Liver (tissue), 9 donors: ENCODE measurements around the gene CYTH3. TPM values are rescaled to one million over a fixed set of nuclear protein-coding genes. Genes with fewer than 3 reads are reported as not detected.

Experiments
- DNase-seq: peaks from one replicate; pipeline ENCODE4 v3.0.0-alpha.2; 2017; ENCODE audit warnings: low spot score
- H3K27ac ChIP-seq, 2 donors: one replicate each; pipeline ENCODE4 v1.7.0; 2013; ENCODE audit warnings: inconsistent platforms in 2 of 2, low read length in 2 of 2, control low read depth in 1 of 2, low read depth in 1 of 2, mild to moderate bottlenecking in 1 of 2
- H3K27me3 ChIP-seq, 4 donors: one replicate each; pipeline versions ENCODE4 v1.6.1 to v1.7.0; 2013; ENCODE audit warnings: low read length in 3 of 4, inconsistent platforms in 1 of 4, mild to moderate bottlenecking in 1 of 4, moderate library complexity in 1 of 4; ENCODE audit not compliant: control insufficient read depth in 4 of 4, insufficient read depth in 4 of 4
- H3K36me3 ChIP-seq, 4 donors: one replicate each; pipeline versions ENCODE4 v1.6.1 to v1.7.0; 2013; ENCODE audit warnings: low read length in 3 of 4, mild to moderate bottlenecking in 3 of 4, low read depth in 1 of 4, moderate library complexity in 1 of 4; ENCODE audit not compliant: control insufficient read depth in 4 of 4, insufficient read depth in 3 of 4
- H3K4me1 ChIP-seq, 4 donors: one replicate each; pipeline versions ENCODE4 v1.6.1 to v1.7.0; 2013; ENCODE audit warnings: low read length in 3 of 4, mild to moderate bottlenecking in 3 of 4, moderate library complexity in 1 of 4; ENCODE audit not compliant: control insufficient read depth in 4 of 4, insufficient read depth in 4 of 4
- H3K4me3 ChIP-seq, 3 donors: one replicate each; pipeline versions ENCODE4 v1.6.1 to v1.7.0; 2013; ENCODE audit warnings: low read length in 3 of 3, control low read depth in 1 of 3, low read depth in 1 of 3, mild to moderate bottlenecking in 1 of 3
- H3K9ac ChIP-seq, 2 donors: one replicate each; pipeline ENCODE4 v1.7.0; 2013; ENCODE audit warnings: low read length in 2 of 2, mild to moderate bottlenecking in 2 of 2, moderate library complexity in 2 of 2, control low read depth in 1 of 2, low read depth in 1 of 2
- H3K9me3 ChIP-seq, 4 donors: one replicate each; pipeline versions ENCODE4 v1.6.1 to v1.7.0; 2013; ENCODE audit warnings: low read length in 3 of 4; ENCODE audit not compliant: control insufficient read depth in 4 of 4
- ATF3 ChIP-seq: IDR thresholded peaks from 2 replicates; pipeline ENCODE4 v1.6.1; 2016; ENCODE audit warnings: antibody characterized with exemption
- CTCF ChIP-seq: fragments of 150-350 bp; IDR thresholded peaks from 2 replicates; pipeline ENCODE4 v1.5.1; 2017; ENCODE audit warnings: improper control_type of control experiment, low read depth, low read length; ENCODE audit not compliant: missing input control
- EGR1 ChIP-seq, 2 donors: IDR thresholded peaks; 2 replicates each; pipeline ENCODE4 v1.6.1; 2016 to 2018; ENCODE audit warnings: antibody characterized with exemption in 2 of 2, low read depth in 2 of 2
- FOXA1 ChIP-seq: IDR thresholded peaks from 2 replicates; pipeline ENCODE4 v1.6.1; 2016; ENCODE audit warnings: antibody characterized with exemption
- FOXA2 ChIP-seq: IDR thresholded peaks from 2 replicates; pipeline ENCODE4 v1.6.1; 2016; ENCODE audit warnings: antibody characterized with exemption
- GABPA ChIP-seq, 2 donors: IDR thresholded peaks in 1 of 2; conservative IDR thresholded peaks in 1 of 2; 2 replicates each; pipeline ENCODE4 v1.6.1; 2016; ENCODE audit warnings: antibody characterized with exemption in 2 of 2, mild to moderate bottlenecking in 1 of 2, moderate library complexity in 1 of 2
- HNF4A ChIP-seq, 2 donors: conservative IDR thresholded peaks; 2 replicates each; pipeline ENCODE4 v1.6.1; 2016; ENCODE audit warnings: antibody characterized with exemption in 2 of 2, mild to moderate bottlenecking in 2 of 2
- JUND ChIP-seq, 2 donors: IDR thresholded peaks; 2 replicates each; pipeline ENCODE4 v1.6.1; 2016; ENCODE audit warnings: antibody characterized with exemption in 2 of 2
- RAD21 ChIP-seq, 2 donors: IDR thresholded peaks; 2 replicates each; pipeline ENCODE4 v1.6.1; 2016; ENCODE audit warnings: antibody characterized with exemption in 2 of 2, mild to moderate bottlenecking in 2 of 2
- REST ChIP-seq: IDR thresholded peaks from 2 replicates; pipeline ENCODE4 v1.6.1; 2016; ENCODE audit warnings: antibody characterized with exemption, mild to moderate bottlenecking
- RXRA ChIP-seq, 2 donors: IDR thresholded peaks; 2 replicates each; pipeline ENCODE4 v1.6.1; 2017 to 2018; ENCODE audit warnings: antibody characterized with exemption in 2 of 2, mild to moderate bottlenecking in 1 of 2
- SP1 ChIP-seq: IDR thresholded peaks from 2 replicates; pipeline ENCODE4 v1.6.1; 2018; ENCODE audit warnings: antibody characterized with exemption, mild to moderate bottlenecking
- YY1 ChIP-seq: IDR thresholded peaks from 2 replicates; pipeline ENCODE4 v1.6.1; 2016; ENCODE audit warnings: antibody characterized with exemption, mild to moderate bottlenecking
- WGBS: extraction: QIAGEN DNeasy Blood & Tissue Kit; methylation state at CpG from one replicate; pipeline ENCODE4 v1.1.7; 2013; 5-methylcytosine and 5-hydroxymethylcytosine counted together
- polyA plus RNA-seq, 2 donors: library from polyadenylated mRNA; stranded (reverse) in 1 of 2; unstranded in 1 of 2; fragments of 200-250 nt in 1 of 2; fragments of >200 nt in 1 of 2; fragmentation: Nextera tagmentation in 1 of 2; extraction: Ambion mirVana in 1 of 2; gene quantifications; one replicate each; pipeline versions ENCODE4 v1.2.1 to v1.2.3, GENCODE V29; 2013 to 2015
- total RNA-seq, 2 donors: library from RNA; depleted of rRNA; stranded (reverse); fragments of >200 nt; gene quantifications; one replicate each; pipeline ENCODE4 v1.2.3, GENCODE V29; 2014
- donor health status: healthy.
- donor health status: healthy.
- donor health status: healthy.
- donor health status: healthy.
- donor health status: healthy.

The CYTH3 gene
- total and polyA plus RNA-seq, 4 donors, result 1.1 to 6.3 (median 3.7) TPM

GRCh38 chr7:6268907-6269306 lies 3.5 kb downstream of the CYTH3 start:
- H3K9me3 ChIP-seq, result no peaks in the 10 kb centered on the region
- no peaks in the 10 kb centered on the region for H3K27me3 ChIP-seq
- DNase-seq, result no peak
- TF ChIP-seq EGR1 (IDR thresholded peaks at IDR 0.05; ENCODE audit: low read depth in 2 of 2), result no peak
- no peak for TF ChIP-seq JUND (IDR thresholded peaks at IDR 0.05)
- TF ChIP-seq HNF4A (conservative IDR thresholded peaks at IDR 0.05), result no peak
- no peak for TF ChIP-seq CTCF
- no peak for TF ChIP-seq ATF3
- TF ChIP-seq FOXA2, result no peak
- no peak for TF ChIP-seq REST
- TF ChIP-seq RXRA (IDR thresholded peaks at IDR 0.05), result no peak
- H3K4me3 ChIP-seq, result no peak overlapping the region
- 76% methylated on average over 5 of the region's 5 CpGs for WGBS
- no peak overlapping the region for H3K9ac ChIP-seq
- no peaks in the 10 kb centered on the region for H3K36me3 ChIP-seq
- H3K27ac ChIP-seq, result no peak overlapping the region
- peaks cover 5 to 27% (median 20%) of the 10 kb centered on the region in 4 donors for H3K4me1 ChIP-seq

GRCh38 chr7:6268023-6268900 lies 4.2 kb downstream of the CYTH3 start:
- Histone ChIP-seq H3K4me3 (no peak overlapping the region), H3K36me3 (no peaks in the 10 kb centered on the region), H3K27me3 (no peaks in the 10 kb centered on the region), H3K27ac (no peak overlapping the region), H3K9ac (no peak overlapping the region), H3K4me1 (peaks cover 5 to 25% (median 18%) of the 10 kb centered on the region in 4 donors), H3K9me3 (no peaks in the 10 kb centered on the region)
- no peak for TF ChIP-seq SP1
- no peak for DNase-seq
- WGBS, result 93% methylated on average over 18 of the region's 18 CpGs

- H3K4me3 ChIP-seq, result no peak overlapping the region
- H3K9ac ChIP-seq, result no peak overlapping the region
- no peak for DNase-seq
- H3K4me1 ChIP-seq, result peaks cover 0 to 14% (median 10%) of the 10 kb centered on the region in 4 donors
- H3K9me3 ChIP-seq, result no peaks in the 10 kb centered on the region
- H3K27me3 ChIP-seq, result no peaks in the 10 kb centered on the region
- WGBS, result 90% methylated on average over 7 of the region's 7 CpGs
- no peak overlapping the region for H3K27ac ChIP-seq
- H3K36me3 ChIP-seq, result no peaks in the 10 kb centered on the region
- no peak for TF ChIP-seq JUND (IDR thresholded peaks at IDR 0.05)
- no peak for TF ChIP-seq SP1
- TF ChIP-seq FOXA1, result no peak
- no peak for TF ChIP-seq YY1
- no peak for TF ChIP-seq REST
- no peak for TF ChIP-seq GABPA (IDR thresholded peaks at IDR 0.05 in 1 of 2, conservative IDR thresholded peaks at IDR 0.05 in 1 of 2)
- TF ChIP-seq RAD21 (IDR thresholded peaks at IDR 0.05), result no peak
- no peak for TF ChIP-seq CTCF
These were observed 5.7 kb downstream of the CYTH3 start for GRCh38 chr7:6266699-6267098.
